Tibial nerve (tissue), 4 donors: ENCODE data around the gene EPX.

ENCODE experiments used
- CTCF ChIP-seq, 5 experiments: fragments of 200-600 bp in 3 of 5; fragments of 450-650 bp in 2 of 5; sonication (generic) in 3 of 5; IDR thresholded peaks; one replicate each; pipeline ENCODE4 v1.5.1; 2016 to 2019; ENCODE audit warnings: antibody characterized with exemption in 5 of 5, mild to moderate bottlenecking in 3 of 5, moderate library complexity in 2 of 5
- EP300 ChIP-seq, 2 donors: sonication (generic); formaldehyde crosslinking; IDR thresholded peaks; one replicate each; pipeline ENCODE4 v1.6.1; 2017; ENCODE audit warnings: antibody characterized with exemption in 2 of 2, mild to moderate bottlenecking in 1 of 2
- POLR2A ChIP-seq, 2 donors: fragments of 450-650 bp; IDR thresholded peaks; one replicate each; pipeline ENCODE4 v1.6.1; 2017; ENCODE audit warnings: antibody characterized with exemption in 2 of 2, mild to moderate bottlenecking in 2 of 2, moderate library complexity in 2 of 2

GRCh38 chr17:58153046-58153445 is 39.5 kb upstream of the EPX start:
- TF ChIP-seq CTCF (IDR thresholded peaks at IDR 0.05) (no peak), EP300 (IDR thresholded peaks at IDR 0.05) (no peak), POLR2A (IDR thresholded peaks at IDR 0.05) (no peak)
